ENCODE measurements around the gene TMOD3. TPM values are rescaled to one million over a fixed set of nuclear protein-coding genes. Genes with fewer than 3 reads are reported as not detected.
A peak's percentile ranks its signal among the peaks of the same experiment; 100 is the strongest.
"Not testable (repeated sequence)": the region's sequence is repeated elsewhere in the genome, so short reads cannot be mapped to it uniquely, and the experiment has no call there.

Gene TMOD3
- total RNA-seq, 1 donor from 2014 or later = 76.2 TPM

DNA sequence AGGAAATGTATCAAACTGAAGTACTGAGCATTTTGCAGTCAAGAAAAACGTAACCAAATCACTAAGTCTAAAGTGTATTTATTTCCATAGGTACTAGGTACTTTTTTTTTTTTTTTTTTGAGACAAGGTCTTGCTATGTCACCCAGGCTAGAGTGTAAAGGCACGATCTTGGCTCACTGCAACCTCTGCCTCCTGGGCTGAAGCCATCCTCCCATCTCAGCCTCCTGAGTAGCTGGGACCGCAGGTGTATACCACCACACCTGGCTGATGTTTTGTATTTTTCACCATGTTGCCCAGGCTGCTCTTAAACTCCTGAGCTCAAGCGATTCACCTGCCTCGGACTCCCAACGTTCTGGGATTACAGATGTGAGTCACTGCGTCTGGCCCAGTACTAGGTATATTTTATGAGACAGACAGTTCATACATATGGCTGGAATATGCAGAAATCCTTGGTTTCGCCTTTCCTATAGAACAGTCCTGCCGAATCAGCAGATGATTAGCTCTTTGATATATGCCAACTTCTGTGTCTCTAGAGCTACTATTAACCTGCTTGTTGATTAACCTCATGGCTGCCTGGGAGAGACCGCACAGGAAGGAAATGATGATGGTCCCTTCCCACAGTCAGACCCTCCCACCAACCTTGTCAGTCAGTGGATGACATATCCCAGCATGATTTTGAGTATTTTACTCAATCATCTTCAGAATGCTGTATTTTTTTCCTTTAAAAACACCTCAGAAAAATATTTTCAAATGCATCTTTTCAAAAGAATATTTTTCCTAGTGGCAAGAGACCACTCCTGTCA, 32.3 kb downstream of the TMOD3 start:
- DNase-seq (ENCODE audit: low spot score in 2 of 2) = no peak
- no peak for FAIRE-seq

DNA sequence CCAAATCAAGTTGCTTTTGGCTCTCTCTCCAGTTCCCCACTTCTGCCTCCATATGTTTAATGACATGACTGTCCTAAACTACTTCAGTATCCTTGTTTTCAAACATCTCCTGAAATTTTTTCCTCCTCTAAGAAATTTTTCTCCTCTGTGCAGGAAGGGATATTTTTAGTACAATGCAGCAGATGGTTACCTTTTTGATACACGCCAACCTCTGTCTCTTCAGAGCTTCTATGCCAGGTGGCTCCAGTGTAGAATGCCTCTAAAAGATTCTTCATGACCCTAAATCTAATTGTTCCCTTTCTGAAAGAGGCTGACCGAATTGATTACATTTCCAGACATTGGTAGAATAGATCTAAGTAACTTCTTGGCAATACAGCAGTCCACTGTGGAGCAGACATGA, 33.7 kb downstream of the TMOD3 start:
- DNase-seq (ENCODE audit: low spot score in 2 of 2) (no peak), FAIRE-seq (no peak)

DNA sequence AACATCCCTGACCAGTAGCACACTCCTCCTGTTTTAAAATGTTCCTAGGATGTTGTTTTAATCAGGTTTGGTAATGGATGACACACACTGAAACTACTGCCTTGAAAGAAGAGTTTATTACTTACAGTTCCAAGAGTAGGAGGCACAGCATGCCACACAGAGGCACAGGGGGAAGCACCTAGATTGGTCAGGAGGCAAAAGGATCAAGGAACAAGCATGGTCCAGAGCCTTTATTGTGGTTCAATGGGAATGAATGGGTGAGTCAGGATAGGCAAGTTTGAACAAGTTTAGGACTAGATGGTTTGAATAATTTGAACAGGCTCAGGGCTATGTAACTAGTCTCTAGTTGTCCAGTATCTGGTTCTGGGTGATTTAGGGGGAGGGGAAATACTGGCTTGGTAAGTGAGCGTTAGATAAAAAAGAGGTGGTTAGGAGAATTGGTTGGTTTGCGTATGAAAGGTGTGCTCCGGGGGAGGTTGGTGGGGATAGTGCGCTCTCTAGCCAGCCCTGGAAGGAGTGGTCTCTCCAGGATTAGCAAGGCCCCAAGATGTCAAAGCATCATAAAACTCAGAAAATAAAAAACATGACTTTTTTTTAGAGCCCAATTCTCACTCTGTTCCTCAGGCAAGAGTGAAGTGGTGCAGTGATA, 35.1 kb downstream of the TMOD3 start:
- DNase-seq (ENCODE audit: low spot score in 2 of 2) (no peak), FAIRE-seq (no peak)

DNA sequence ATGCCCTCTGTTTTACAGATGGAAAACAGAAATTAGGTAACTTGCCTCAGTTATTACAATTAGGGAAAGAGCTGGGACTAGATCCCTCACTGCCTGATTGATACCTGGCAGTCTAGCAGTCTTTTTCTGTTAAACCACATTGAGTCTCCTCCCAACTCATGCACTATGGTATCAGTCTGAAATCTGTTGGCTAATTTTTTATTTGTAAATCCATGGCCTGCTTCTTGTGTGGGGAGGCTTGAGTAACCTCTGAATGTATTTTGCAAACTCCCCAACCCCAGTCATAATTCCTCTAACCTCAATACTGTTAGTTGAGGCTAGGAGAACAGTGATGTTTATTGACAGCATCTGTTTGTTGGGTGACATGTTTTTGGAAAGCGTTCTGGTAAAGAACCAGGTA, 35.9 kb downstream of the TMOD3 start:
- FAIRE-seq (no peak), DNase-seq (ENCODE audit: low spot score in 2 of 2) (no peak)

DNA sequence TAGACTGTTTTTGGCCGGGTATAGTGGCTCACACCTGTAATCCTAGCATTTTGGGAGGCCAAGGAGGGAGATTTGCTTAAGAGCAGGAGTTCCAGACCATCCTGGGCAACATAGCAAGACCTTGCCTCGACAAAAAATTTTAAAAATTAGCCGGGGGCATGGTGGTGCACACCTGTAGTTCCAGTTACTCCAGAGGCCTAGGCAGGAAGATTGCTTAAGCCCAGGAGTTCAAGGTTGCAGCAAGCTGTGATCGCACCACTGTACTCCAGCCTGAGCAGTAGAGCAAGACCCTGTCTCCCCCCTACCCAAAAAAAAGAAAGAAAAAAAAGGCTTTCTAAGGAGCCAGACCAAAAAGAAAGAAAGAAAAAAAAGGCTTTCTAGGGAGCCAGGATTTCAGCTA, 36.7 kb downstream of the TMOD3 start:
- no peak for FAIRE-seq
- no peak for DNase-seq (ENCODE audit: low spot score in 2 of 2)

DNA sequence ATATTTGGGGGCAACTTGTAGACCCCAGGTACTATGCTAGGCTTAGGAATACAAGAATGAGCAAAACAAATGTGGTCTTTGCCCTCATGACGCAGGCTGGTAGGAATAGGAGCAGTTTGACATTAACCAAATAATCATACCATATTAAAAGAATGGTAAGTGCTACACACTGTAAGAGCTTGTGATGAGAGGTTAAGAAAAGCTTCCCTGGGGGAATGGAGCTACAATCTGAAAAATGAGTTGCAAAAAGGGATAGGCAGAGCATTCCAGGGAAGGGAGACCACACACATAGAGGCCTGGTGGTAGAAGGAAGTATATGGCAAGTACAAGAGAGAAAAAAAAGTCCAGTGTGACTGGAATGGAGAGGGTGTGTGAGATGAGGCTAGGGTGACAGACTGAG, 37.3 kb downstream of the TMOD3 start:
- FAIRE-seq = no peak

DNA sequence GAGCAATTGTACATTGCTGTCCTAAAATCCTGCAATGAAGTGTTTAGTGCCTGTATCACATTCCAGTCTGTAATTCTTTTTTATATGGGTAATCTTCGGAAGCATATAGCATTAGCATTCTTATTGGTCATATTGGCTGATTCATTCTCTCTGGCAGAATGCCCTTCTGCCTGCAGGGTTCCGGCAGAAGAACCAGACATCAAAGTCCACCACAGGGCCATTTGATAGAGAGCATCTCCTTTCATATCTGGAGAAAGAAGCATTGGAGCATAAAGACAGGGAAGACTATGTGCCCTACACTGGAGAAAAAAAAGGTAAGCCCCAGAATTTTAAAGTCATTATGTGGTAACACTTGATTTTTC, 39.6 kb downstream of the TMOD3 start:
- DNase-seq (ENCODE audit: low spot score in 2 of 2) (no peak), FAIRE-seq (no peak)

More for the DNA sequence above, 37.3 kb downstream of the TMOD3 start:
- no peak for DNase-seq (ENCODE audit: low spot score in 2 of 2)

DNA sequence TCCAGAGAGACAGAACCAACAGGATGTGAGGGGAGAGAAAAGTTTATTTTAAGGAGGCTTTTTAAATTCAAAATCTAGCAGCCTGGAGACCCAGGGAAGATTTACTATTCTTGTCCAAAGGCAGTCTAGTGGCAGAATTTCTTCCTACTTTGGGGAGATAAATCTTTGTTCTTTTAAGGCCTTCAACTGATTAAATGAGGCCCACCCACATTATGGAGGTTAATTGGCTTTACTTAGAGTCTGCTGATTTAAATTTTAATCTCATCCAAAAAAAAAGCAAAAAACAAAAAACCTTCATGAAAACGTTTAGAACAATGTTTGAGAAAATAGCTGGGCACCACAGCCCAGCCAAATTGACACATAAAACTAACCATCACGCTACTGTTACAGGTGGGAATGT, 41.3 kb downstream of the TMOD3 start:
- DNase-seq (ENCODE audit: low spot score in 2 of 2) (no peak), FAIRE-seq (no peak)

DNA sequence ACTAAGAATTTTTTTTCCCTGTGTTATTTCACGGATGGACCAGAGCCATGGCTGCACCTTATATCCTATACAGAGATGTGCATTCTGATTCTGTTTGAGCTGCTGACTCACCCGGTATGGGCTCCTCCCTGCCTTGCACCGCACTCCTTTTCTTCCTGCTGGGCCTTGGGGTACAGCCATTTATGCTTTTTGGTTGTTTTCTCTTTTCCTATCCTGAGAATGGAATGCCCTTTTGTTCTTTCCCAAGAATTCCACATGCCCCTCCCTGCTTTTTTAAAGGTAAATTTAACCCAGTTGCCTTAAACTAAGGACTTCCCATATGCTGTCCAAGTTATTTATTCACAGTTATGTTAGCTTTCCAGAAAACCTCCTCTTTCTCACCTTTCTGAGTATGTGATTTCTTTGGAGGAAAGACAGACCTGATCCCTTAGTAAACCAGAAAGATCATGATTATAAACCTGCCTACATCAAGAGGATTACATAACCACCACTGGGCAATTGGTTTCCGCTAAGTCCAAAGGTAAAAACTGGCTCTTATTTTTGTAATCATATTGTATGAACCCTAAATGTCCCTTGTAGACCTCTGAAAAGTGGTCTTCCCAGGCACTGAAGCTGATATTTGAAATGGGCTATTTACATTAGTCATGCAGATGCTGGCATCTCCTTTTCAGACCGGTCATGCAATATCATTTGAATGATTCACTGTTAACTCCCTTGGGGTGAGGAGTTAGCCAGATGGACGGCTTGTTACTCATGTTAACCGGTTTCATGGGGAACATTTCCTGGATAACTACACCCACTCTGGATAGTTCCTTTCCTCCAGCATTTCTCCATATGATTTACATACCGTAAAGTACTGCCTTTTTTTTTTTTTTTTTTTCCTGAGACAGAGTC, 45.5 kb downstream of the TMOD3 start:
- no peak for FAIRE-seq
- no peak for DNase-seq (ENCODE audit: low spot score in 2 of 2)

DNA sequence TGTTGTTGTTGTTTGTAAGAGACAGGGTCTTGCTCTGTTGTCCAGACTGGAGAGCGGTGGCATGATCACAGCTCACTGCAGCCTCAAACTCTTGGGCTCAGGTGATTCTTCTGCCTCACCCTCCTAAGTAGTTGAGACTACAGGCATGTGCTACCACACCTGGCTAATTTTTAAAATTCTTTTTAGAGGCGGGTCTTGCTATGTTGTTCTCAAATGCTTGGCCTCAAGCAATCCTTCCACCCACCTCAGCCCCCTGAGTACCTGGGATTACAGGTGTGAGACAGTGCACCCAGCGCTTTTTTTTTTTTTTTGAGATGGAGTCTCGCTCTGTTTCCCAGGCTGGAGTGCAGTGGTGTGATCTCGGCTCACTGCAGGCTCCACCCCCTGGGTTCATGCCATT, 46.7 kb downstream of the TMOD3 start:
- no peak for FAIRE-seq

DNA sequence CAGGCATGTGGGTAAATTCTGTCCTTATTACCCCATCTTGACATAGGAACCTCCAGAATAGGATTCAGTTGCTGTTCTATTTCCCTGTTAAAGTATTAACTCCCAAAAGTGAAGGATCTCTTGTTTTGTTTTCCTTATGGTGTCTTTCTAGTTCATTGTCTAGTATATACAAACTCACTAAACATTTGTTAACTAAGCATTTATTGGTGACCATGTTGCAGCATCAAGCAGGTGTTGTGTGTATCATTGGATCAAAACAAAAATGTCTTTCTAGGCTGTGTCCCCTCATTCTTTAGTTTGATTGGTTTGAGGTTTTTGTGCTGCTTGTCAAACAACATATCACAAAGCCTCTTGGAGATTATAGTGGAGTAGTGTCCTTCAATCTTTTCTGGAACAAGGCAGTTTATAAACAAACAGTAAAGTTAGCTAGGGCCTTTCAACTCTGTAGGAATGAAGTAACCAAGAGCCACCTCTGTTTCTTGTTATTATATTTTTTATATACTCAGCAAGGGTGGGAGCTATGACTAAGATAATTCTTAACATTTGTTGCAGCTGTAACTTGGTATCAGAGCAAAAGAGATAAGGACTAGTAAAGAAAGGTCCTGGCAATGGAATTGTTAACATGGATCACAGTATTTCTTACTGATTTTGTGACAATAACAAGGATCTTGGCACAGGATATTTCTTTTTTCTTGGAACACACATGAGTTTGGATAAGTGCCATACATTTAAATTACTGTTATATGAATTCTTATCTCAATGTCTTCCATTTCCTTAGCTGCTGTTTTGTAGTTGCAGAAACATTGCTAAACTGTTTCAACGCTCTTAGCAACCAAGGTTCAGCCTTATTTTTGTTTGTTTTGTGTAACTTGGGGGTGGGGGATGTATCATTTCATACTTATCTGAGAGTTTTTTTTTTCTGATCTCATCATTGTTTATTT, 49.3 kb downstream of the TMOD3 start:
- FAIRE-seq (no peak), DNase-seq (ENCODE audit: low spot score in 2 of 2) (no peak)

More for the DNA sequence above, 46.7 kb downstream of the TMOD3 start:
- no peak for DNase-seq (ENCODE audit: low spot score in 2 of 2)

DNA sequence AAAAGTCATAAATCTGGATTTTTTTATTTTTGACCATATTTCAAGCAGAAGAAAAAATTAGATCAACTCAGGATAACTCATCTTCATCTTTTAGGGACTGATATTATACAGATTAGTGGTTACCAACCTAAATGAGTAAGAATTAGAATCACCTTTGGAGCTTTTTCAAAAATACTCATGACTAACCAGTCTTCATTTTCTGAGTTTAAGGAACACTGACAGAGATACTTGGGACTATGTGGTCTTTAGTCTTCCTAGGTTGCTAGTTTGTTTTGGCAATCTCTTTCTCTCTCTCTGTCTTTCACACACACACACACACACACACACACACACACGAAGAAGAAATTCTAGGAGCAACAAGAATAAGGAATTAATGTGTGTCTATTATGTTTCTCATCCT, 50.1 kb downstream of the TMOD3 start:
- DNase-seq (ENCODE audit: low spot score in 2 of 2) (no peak), FAIRE-seq (no peak)

DNA sequence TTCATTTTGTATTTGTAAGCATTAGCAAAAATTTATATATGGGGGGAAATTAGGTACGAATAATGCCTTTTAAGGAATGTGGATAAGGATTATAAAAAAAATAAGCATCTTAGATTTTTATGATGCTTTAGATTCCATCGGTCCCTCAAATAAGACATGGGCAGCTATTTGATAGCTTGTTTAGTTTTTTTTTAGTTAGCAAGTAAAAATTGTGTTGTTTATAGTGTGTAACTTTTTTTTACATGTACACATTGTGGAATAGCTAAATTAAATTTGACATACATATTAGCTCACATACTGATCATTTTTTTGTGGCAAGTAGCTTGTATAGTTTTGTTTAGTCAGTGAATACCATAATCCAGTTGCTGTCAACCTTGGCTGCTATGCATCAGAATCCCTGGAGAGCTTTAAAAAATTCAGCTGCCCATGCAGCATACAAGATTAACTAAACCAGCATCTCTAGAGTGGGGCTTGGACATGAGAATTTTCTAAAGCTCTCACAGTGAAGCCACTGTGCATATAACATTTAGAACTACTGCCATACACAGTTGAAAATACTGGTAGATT, 53.9 kb downstream of the TMOD3 start:
- DNase-seq (ENCODE audit: low spot score in 2 of 2) (no peak), FAIRE-seq (no peak)

DNA sequence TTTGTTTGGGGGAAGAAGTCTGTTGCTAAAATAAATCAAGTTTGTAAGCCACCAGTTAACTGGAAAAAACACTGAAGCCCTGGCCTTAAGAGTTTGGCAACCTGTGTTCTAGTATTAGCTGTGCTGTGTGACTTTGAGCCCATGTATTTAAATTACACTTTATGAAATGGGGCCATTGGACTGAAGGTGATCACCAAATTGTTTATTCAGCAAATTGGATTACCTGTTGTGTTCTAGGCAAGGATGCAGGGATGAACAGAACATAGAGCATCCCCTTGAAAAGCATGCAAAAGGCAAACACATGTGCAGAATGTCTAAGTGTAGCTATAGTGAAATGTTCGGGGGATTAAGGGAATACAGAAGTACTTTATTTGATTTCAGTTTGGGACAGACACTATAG, 54.6 kb downstream of the TMOD3 start:
- FAIRE-seq = no peak
- no peak for DNase-seq (ENCODE audit: low spot score in 2 of 2)

DNA sequence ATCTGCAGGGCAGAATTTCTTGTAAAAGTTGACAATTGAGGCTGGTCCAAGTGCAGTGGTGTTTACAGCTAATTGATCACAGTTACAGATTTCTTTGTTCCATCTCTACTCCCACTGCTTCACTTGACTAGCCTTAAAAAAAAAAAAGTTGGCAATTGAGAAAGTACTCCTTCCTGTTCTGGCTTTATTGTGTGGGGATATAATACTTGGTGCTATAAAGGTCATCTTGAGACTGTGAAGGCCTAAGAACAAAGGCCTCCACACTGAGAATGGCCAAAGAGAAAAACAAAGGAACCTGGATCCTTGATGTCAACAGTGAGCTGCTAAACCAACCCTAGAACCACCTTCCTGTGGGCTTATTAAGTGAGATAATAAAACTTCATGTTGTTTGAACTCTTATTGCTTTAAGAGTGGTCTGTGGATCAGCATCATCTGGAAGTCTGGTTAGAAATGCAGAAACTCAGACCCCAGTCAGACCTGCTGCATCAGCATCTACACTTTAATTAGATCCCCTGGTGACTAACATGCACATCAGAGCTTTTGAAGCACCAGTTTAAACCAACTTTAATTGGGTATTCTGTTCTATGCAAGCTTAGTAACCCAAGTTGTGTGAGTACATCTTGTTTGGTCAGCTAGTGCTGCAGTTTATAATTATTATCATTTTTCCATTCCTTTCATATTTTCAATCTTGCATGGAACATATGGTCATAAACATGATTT, 55.2 kb downstream of the TMOD3 start:
- DNase-seq (ENCODE audit: low spot score in 2 of 2) (no peak), FAIRE-seq (no peak)

DNA sequence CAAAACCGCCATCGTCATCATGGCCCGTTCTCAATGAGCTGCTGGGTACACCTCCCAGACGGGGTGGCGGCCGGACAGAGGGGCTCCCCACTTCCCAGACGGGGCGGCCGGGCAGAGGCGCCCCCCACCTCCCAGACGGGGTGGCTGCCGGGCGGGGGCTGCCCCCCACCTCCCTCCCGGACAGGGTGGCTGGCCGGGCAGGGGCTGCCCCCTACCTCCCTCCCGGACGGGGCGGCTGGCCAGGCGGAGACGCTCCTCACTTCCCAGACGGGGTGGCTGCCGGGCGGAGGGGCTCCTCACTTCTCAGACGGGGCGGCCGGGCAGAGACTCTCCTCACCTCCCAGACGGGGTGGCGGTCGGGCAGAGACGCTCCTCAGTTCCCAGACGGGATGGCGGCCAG, 56.3 kb downstream of the TMOD3 start:
- FAIRE-seq; DNase-seq (ENCODE audit: low spot score in 2 of 2): not testable (repeated sequence)

DNA sequence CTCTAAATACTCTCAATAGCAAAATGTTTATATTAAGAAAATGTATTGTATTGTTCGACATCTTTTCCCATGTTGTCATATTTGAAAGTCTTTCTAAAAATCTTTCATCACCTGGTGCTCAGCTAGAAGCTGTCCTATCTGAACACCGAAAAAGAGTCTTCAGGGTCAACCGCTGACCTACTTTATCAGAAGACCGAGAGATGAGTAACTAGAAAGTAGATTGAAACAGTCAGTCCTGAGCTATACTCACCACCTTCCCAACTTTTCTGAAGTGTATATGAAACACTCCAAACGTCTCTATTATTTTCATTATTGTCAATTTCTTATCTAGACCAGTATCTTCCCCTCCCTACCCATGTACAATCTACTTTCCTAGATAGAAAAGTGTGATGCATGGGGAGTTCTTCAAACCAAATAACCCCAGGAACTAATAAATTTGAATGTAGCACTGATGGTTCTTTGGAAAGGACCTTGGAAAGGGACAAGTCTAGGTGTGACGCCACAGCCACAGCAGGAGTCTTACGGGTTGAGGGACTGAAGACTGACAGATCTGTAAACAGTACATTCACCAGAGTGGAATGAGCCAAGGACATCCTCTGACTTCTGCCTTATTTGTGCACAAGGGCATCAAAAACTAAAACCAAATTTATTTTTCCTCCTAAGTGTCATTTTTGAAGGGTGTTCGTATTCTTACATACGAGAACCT, 58.6 kb downstream of the TMOD3 start:
- DNase-seq (ENCODE audit: low spot score in 2 of 2) (no peak), FAIRE-seq (no peak)

DNA sequence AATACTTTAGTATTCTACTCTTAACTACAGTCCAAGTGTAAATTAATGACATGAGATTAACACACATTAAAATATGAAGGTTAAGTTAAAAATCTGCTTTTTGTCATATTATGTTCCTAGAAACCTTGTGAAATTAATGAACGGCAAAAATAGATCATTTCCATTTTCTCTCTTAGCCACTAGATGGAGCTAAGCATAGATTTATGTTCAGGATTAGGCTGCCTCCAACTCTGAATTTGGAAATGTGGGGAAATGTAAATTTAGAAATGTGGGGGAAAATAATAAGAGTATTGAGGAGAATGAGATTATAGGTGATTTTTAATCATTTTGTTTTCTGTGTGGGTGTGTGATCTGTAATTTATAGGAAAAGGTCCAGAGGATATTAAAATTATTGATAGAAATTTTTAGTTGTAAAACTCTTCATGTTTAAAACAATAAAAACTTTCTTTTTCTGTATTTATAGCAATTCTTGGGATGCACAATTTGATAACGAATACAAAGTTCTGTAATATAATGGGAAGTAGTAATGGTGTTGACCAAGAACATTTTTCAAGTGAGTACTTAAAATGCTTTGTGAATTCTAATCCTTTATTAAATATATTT, 59.2 kb downstream of the TMOD3 start:
- FAIRE-seq (peak; percentile 87), DNase-seq (ENCODE audit: low spot score in 2 of 2) (peak; percentile 31 to 35)

All from frontal cortex (tissue), 4 donors.